ENCODE data around the gene GRID2.

GRID2 gene

DNA sequence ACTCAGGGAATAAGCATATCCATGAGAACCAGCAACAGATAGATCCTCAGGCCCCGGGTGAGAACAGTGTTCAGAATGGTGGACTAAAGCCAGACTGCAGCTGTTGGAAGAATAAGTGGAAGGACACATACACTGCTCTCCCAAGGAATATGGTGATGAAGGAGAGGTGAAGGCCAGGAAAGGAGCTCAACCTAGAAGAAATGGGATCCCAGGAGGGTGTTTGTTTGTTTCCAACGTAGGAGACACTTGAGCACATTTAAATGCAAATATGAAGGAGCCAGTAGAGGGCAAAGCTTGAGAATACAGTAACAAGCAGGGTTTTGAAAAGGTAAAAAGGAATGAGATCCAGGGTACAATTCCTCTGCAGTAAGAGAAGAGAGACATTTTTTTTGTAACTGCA, 1482.4 kb downstream of the GRID2 start:
- no peak for DNase-seq (ENCODE audit: low read depth, low spot score)

DNA sequence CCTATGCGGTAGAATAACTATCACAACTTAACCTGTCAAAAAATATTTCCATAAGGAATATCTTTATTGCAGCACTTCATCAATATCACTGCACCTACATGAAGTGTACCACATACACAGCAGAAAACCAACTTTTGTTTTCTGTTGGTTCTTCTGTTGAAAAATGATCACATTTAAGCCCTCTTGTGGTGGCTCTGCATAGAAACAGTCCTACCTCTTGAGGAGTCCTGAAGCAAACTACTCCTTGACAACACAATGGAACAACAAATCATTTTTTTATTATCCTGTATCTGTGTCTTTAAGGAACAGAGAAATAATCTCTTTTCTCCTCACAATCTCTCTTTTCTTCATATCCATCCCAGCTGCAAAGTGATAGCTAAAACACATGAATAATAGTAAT, 1484.9 kb downstream of the GRID2 start:
- no peak for DNase-seq (ENCODE audit: low read depth, low spot score)

DNA sequence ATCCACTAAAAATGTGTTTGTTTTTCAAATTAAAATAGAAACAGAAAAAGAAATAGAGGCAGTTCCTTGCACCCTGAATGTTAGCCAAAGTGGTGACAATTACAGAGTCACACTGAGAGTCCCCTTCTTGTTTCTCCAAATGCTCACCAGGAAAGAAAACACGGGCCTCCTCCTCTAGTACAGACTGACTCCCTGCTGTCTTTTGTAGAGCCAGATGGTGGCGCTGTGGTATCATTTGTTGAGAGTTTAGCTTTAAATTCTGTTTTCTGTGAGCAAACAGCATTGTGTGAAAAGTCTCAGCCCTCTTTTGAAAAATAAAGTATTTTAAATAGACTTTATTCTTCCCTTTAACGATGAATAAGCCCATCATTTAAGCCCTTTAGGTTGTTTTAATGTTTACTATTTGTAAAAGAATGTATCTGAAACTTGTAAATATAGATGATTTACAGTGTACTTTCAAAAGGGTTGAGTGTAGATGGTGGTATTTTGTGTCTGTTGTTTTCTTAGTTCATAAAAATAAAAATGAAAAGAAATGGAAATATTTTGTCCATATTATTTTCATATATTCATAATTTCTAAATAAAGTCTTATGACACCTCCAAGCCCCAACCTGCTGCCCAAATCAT, 1487.9 kb downstream of the GRID2 start:
- DNase-seq (ENCODE audit: low read depth, low spot score): peak; percentile 67

DNA sequence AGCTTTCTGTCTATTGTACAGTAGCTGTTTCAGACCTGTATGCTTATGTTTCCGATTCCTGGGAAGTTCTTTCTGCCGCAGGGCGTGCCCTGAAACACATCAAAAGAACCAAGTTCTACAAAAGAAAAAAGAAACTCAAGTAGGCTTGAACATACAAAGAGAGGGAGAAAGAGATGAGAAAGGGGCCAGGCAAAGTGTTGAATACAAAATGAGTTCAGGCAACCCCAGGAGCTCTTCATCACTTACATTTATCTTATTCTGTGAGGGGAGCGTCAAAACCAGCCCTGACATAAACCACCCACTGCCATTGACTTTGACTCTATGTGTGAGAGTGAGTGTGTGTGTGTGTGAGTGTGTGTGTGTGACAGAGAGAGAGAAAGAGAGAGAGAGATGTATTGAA, 1498.3 kb downstream of the GRID2 start:
- peak; percentile 45 for DNase-seq (ENCODE audit: low read depth, low spot score)

DNA sequence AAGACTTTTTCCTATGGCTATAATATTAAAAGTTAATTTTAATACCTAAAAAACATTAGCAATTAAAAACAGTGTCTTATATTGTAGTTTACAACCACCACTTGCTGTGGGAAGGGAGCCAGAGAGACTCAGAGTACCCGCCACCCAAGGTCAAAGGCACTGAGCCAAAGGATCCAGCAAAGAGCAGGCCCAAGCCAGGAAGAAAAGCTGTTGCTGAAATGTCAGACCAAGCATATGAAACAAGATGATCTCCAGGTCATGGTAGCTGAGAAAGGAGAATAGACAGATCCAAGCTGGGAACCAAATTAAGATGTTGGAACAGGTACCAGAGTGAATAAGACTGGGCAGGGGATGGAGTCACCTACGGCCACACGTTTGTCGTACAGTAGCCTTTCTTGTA, 1506.0 kb downstream of the GRID2 start:
- DNase-seq (ENCODE audit: low read depth, low spot score): no peak

DNA sequence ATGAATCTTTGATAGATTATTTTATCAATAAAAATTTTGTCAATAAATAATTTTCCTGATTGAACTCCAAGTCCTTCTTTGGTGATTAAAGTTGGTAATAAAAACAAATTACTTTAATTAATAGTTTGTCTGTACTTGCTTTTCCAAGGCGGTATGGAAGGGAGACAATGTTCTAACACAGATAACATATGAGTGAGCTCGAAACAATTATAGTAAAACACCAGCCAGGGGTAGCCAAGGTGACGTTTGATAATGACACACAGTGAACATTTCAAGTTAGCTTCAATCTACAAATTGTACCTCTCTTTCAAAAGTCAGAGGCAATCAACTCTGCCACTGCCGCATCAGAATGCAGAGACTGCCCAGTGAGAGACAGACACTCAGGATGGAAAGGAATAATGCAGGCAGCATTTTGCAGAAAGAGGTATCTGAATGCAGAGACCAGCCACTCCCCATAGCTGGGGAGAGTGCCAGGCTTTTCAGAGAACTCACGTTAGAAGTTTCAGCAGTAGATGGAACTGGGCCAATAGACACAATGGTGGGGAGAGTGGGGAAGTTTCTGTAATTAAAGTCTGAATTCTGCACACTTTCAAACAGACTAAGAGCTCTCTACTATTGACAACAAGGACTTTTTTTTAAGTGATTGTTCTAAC, 1506.7 kb downstream of the GRID2 start:
- DNase-seq (ENCODE audit: low read depth, low spot score): no peak

DNA sequence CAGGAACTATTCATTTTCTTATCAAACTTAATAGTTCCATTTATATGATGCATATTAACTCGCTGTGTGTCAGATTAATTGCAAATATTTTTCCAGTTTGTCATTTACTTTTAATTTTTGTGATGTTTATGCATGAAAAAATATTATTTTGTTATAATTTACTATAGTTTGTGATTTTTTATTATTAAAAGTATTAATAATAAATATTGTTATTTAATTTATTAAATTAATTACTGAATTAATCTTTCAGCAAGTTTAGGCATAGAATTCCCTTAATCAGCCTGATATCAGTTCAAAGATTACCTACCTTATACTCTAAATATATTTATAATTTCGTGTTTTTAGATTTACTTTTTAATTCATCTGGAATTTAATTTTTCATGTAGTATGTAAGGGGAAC, 1509.3 kb downstream of the GRID2 start:
- DNase-seq (ENCODE audit: low read depth, low spot score): no peak

DNA sequence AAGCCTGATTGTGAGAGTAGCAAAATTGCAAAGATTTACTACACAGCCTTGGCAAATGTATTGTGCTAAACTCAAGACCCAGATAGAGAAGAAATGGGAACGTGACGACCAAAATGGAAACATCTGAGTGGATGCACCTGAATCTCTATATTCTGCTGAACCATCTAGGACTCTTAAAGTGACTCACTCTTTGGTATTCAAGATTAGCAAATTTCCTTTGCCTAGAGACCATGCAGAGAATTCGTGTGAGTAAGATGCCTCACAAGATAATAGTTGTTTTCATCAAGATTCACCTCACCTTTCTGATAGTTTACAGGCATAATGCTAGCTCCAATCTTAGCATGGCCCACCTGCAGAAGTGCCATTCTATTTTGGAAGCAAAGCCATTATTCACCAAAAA, 1510.4 kb downstream of the GRID2 start:
- no peak for DNase-seq (ENCODE audit: low read depth, low spot score)

DNA sequence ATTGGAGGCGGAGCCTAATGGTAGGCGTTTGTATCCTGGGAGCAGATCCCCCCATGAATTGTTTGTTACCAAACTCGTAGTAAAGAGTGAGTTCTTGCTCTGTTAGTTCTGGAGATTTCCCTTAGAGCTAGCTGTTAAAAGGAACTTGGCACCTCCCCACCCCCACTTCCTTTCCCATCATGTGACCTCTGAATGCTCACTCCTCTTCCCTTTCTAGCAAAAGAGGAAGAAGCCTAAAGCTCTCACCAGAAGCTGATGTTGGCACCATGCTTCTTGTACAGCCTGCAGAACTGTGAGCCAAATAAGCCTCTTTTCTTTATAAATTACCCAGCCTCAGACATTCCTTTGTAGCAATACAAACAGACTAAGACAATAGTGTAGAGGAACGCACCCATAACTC, 1511.0 kb downstream of the GRID2 start:
- no peak for DNase-seq (ENCODE audit: low read depth, low spot score)

All from ELF-1 (cell line).